Suprapubic skin (tissue), 4 donors: Measurements from ENCODE around the gene UBR3.

Experiments used
- CTCF ChIP-seq, 2 donors: fragments of 200-600 bp in 1 of 2; fragments of 450-650 bp in 1 of 2; sonication (generic) in 1 of 2; IDR thresholded peaks; one replicate each; pipeline ENCODE4 v1.5.1; 2016 to 2019; ENCODE audit warnings: antibody characterized with exemption in 2 of 2, mild to moderate bottlenecking in 1 of 2, moderate library complexity in 1 of 2
- EP300 ChIP-seq: sonication (generic); formaldehyde crosslinking; IDR thresholded peaks from one replicate; pipeline ENCODE4 v1.6.1; 2017; ENCODE audit warnings: antibody characterized with exemption
- POLR2A ChIP-seq, 2 donors: fragments of 450-650 bp; IDR thresholded peaks; one replicate each; pipeline ENCODE4 v1.6.1; 2017; ENCODE audit warnings: antibody characterized with exemption in 2 of 2, mild to moderate bottlenecking in 2 of 2, moderate library complexity in 2 of 2
- POLR2AphosphoS5 ChIP-seq, 3 donors: sonication (generic); formaldehyde crosslinking; IDR thresholded peaks; one replicate each; pipeline ENCODE4 v1.6.1; 2017; ENCODE audit warnings: antibody characterized with exemption in 3 of 3

DNA sequence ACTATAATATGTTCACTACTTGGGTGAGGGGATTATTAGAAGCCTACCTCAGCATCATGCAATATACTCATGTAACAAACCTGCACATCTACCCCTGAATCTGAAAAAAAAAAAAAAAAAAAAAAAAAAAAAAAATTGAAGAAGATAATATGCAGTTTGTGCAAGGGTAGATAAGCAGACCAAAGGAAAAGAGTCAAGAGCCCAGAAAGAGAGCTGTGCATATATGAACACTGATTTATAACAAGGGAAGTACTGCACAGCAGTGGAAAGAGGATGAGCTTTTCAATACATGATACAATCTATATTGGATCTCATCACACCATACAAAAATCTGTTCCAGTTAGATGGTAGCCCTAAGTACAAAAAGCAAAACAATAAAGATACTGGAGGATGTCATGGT lies 268.1 kb downstream of the UBR3 start:
- TF ChIP-seq CTCF (IDR thresholded peaks at IDR 0.05) (no peak), EP300 (no peak), POLR2AphosphoS5 (IDR thresholded peaks at IDR 0.05) (no peak), POLR2A (IDR thresholded peaks at IDR 0.05) (no peak)
